Measurements from ENCODE around the gene SSC5D. TPM values are rescaled to one million over a fixed set of nuclear protein-coding genes. Genes with fewer than 3 reads are reported as not detected.

The SSC5D gene
- total RNA-seq, 1 donor from 2014 or later, result 34.5 TPM

GRCh38 chr19:55546822-55547614 is 58.8 kb downstream of the SSC5D start:
- Mint-ChIP-seq H3K9me3 (ENCODE audit: low read depth) (peaks cover 2% of the 10 kb centered on the region), H3K27ac (ENCODE audit: unreplicated experiment) (peak overlapping the region; percentile 89), H3K36me3 (ENCODE audit: low read depth) (no peaks in the 10 kb centered on the region), H3K4me1 (ENCODE audit: low read depth) (peaks cover 42% of the 10 kb centered on the region), H3K27me3 (ENCODE audit: low read depth) (no peaks in the 10 kb centered on the region), H3K4me3 (ENCODE audit: unreplicated experiment) (peak overlapping the region; percentile 36)
- DNase-seq (ENCODE audit: low spot score), result no peak
- no peak for TF ChIP-seq CTCF (IDR thresholded peaks at IDR 0.05)

GRCh38 chr19:55549500-55550320 is 61.5 kb downstream of the SSC5D start:
- no peak for DNase-seq (ENCODE audit: low spot score)
- Mint-ChIP-seq H3K9me3 (ENCODE audit: low read depth) (no peaks in the 10 kb centered on the region), H3K27ac (ENCODE audit: unreplicated experiment) (peak overlapping the region; percentile 99), H3K4me3 (ENCODE audit: unreplicated experiment) (peak overlapping the region; percentile 52), H3K27me3 (ENCODE audit: low read depth) (no peaks in the 10 kb centered on the region), H3K36me3 (ENCODE audit: low read depth) (no peaks in the 10 kb centered on the region), H3K4me1 (ENCODE audit: low read depth) (peaks cover 65% of the 10 kb centered on the region)
- TF ChIP-seq CTCF (IDR thresholded peaks at IDR 0.05), result peak; percentile 44

- Mint-ChIP-seq H3K27ac (ENCODE audit: unreplicated experiment) (peak overlapping the region; percentile 99), H3K9me3 (ENCODE audit: low read depth) (no peaks in the 10 kb centered on the region), H3K4me1 (ENCODE audit: low read depth) (peaks cover 65% of the 10 kb centered on the region), H3K4me3 (ENCODE audit: unreplicated experiment) (peak overlapping the region; percentile 52), H3K27me3 (ENCODE audit: low read depth) (no peaks in the 10 kb centered on the region), H3K36me3 (ENCODE audit: low read depth) (no peaks in the 10 kb centered on the region)
- no peak for DNase-seq (ENCODE audit: low spot score)
- no peak for TF ChIP-seq CTCF (IDR thresholded peaks at IDR 0.05)
Measured at GRCh38 chr19:55550321-55550650, 62.0 kb downstream of the SSC5D start.

DNA sequence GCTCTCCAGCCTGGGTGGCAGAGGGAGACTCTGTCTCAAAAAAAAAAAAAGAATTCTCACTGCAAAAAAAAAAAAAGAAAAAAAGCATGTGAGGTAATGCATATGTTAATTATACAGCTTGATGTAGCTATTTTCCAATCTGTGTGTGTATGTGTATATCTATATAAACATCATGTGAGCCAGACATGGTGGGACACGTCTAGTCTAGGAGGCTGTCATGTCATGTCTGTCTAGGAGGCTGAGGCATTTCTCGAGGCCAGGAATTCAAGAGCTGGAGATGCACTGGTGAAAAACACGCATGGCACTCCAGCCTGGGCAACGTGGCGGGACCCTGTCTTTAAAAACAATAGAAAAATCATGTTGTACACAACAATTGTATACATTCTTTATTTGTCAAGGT is 64.0 kb downstream of the SSC5D start:
- Mint-ChIP-seq H3K4me1 (ENCODE audit: low read depth) (peaks cover 56% of the 10 kb centered on the region), H3K4me3 (ENCODE audit: unreplicated experiment) (peak overlapping the region; percentile 15), H3K27me3 (ENCODE audit: low read depth) (no peaks in the 10 kb centered on the region), H3K36me3 (ENCODE audit: low read depth) (no peaks in the 10 kb centered on the region), H3K27ac (ENCODE audit: unreplicated experiment) (peak overlapping the region; percentile 95), H3K9me3 (ENCODE audit: low read depth) (no peaks in the 10 kb centered on the region)
- no peak for TF ChIP-seq CTCF (IDR thresholded peaks at IDR 0.05)
- no peak for DNase-seq (ENCODE audit: low spot score)

DNA sequence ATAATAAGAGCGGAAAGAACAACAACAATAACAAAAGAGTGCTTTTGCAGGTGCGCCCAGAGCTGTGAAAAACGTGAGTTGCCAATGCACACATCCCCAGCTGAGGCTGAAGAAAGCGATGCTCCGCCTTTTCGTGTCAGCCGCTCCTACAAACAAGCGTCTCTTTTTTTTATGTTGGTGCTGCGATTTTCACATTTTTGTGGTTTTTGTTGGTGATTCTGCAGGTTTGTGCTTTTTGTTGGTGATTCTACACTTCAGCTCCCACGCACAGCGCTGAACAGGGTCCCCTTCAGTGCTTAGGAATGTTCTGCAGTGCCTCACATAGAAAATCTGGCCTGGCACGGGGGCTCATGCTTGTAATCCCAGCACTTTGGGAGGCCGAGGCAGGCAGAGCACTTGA is 64.4 kb downstream of the SSC5D start:
- Mint-ChIP-seq H3K36me3 (ENCODE audit: low read depth) (no peaks in the 10 kb centered on the region), H3K4me1 (ENCODE audit: low read depth) (peaks cover 52% of the 10 kb centered on the region), H3K4me3 (ENCODE audit: unreplicated experiment) (peak overlapping the region; percentile 15), H3K9me3 (ENCODE audit: low read depth) (no peaks in the 10 kb centered on the region), H3K27me3 (ENCODE audit: low read depth) (no peaks in the 10 kb centered on the region), H3K27ac (ENCODE audit: unreplicated experiment) (peak overlapping the region; percentile 95)
- DNase-seq (ENCODE audit: low spot score), result no peak
- no peak for TF ChIP-seq CTCF (IDR thresholded peaks at IDR 0.05)

All from chondrocyte (in vitro differentiated cells).